ENCODE measurements around the gene OGFOD2. TPM values are rescaled to one million over a fixed set of nuclear protein-coding genes. Genes with fewer than 3 reads are reported as not detected.

Gene OGFOD2
- total and polyA plus RNA-seq, 9 of the 15 experiments (the other 6 are each of a cell fraction or from before 2014, with no cell fraction given) = 1.4 to 111 (median 18.5) TPM

DNA sequence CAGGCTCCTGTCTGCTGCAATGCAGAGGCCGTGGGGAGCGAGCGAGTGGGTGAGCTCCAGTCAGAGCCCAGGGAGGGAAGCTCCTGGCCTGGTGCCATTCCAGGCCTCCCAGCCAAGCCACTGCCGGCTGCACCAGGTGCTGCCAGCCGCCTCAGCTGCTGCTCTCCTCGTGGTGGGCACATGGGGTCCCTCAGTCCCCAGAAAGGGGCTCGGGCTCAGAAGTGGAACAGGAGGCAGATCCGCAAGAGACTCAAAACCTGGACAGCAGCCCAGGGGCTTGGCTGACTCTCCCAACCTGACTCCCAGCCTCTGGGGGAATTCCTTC, 11.1 kb upstream of the OGFOD2 start (continued):
- TF ChIP-seq, protein P1, sequence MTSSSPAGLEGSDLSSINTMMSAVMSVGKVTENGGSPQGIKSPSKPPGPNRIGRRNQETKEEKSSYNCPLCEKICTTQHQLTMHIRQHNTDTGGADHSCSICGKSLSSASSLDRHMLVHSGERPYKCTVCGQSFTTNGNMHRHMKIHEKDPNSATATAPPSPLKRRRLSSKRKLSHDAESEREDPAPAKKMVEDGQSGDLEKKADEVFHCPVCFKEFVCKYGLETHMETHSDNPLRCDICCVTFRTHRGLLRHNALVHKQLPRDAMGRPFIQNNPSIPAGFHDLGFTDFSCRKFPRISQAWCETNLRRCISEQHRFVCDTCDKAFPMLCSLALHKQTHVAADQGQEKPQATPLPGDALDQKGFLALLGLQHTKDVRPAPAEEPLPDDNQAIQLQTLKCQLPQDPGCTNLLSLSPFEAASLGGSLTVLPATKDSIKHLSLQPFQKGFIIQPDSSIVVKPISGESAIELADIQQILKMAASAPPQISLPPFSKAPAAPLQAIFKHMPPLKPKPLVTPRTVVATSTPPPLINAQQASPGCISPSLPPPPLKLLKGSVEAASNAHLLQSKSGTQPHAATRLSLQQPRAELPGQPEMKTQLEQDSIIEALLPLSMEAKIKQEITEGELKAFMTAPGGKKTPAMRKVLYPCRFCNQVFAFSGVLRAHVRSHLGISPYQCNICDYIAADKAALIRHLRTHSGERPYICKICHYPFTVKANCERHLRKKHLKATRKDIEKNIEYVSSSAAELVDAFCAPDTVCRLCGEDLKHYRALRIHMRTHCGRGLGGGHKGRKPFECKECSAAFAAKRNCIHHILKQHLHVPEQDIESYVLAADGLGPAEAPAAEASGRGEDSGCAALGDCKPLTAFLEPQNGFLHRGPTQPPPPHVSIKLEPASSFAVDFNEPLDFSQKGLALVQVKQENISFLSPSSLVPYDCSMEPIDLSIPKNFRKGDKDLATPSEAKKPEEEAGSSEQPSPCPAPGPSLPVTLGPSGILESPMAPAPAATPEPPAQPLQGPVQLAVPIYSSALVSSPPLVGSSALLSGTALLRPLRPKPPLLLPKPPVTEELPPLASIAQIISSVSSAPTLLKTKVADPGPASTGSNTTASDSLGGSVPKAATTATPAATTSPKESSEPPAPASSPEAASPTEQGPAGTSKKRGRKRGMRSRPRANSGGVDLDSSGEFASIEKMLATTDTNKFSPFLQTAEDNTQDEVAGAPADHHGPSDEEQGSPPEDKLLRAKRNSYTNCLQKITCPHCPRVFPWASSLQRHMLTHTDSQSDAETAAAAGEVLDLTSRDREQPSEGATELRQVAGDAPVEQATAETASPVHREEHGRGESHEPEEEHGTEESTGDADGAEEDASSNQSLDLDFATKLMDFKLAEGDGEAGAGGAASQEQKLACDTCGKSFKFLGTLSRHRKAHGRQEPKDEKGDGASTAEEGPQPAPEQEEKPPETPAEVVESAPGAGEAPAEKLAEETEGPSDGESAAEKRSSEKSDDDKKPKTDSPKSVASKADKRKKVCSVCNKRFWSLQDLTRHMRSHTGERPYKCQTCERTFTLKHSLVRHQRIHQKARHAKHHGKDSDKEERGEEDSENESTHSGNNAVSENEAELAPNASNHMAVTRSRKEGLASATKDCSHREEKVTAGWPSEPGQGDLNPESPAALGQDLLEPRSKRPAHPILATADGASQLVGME (CRISPR knock-in tag; IDR thresholded peaks at IDR 0.05) = no peak
- TF ChIP-seq, protein P2, sequence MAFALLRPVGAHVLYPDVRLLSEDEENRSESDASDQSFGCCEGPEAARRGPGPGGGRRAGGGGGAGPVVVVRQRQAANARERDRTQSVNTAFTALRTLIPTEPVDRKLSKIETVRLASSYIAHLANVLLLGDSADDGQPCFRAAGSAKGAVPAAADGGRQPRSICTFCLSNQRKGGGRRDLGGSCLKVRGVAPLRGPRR (CRISPR knock-in tag; IDR thresholded peaks at IDR 0.05) = no peak
- no peak for TF ChIP-seq ZNF217 (CRISPR knock-in tag; IDR thresholded peaks at IDR 0.05)
- no peak for TF ChIP-seq ETV6 (IDR thresholded peaks at IDR 0.05; ENCODE audit: borderline replicate concordance in 1 of 2, low read depth in 2 of 2, low read length in 1 of 2)
- TF ChIP-seq ETV6 (CRISPR knock-in tag; IDR thresholded peaks at IDR 0.05; ENCODE audit: borderline replicate concordance) = no peak
- no peak for TF ChIP-seq GATAD2A (IDR thresholded peaks at IDR 0.05)
- no peak for TF ChIP-seq PHB2 (IDR thresholded peaks at IDR 0.05; ENCODE audit: low read depth)
- peak; percentile 70; the same call in 1 of the 2 replicates for TF ChIP-seq EGR1 (conservative IDR thresholded peaks at IDR 0.05)
- TF ChIP-seq, protein P3, sequence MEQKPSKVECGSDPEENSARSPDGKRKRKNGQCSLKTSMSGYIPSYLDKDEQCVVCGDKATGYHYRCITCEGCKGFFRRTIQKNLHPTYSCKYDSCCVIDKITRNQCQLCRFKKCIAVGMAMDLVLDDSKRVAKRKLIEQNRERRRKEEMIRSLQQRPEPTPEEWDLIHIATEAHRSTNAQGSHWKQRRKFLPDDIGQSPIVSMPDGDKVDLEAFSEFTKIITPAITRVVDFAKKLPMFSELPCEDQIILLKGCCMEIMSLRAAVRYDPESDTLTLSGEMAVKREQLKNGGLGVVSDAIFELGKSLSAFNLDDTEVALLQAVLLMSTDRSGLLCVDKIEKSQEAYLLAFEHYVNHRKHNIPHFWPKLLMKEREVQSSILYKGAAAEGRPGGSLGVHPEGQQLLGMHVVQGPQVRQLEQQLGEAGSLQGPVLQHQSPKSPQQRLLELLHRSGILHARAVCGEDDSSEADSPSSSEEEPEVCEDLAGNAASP (IDR thresholded peaks at IDR 0.05) = no peak
- peak; percentile 37; the same call in 1 of the 2 replicates for TF ChIP-seq RBFOX2 (IDR thresholded peaks at IDR 0.05; ENCODE audit: low read depth, low read length)

Measured in K562 (cell line).